Measurements from ENCODE around the gene AFG3L2.

AFG3L2 gene

DNA sequence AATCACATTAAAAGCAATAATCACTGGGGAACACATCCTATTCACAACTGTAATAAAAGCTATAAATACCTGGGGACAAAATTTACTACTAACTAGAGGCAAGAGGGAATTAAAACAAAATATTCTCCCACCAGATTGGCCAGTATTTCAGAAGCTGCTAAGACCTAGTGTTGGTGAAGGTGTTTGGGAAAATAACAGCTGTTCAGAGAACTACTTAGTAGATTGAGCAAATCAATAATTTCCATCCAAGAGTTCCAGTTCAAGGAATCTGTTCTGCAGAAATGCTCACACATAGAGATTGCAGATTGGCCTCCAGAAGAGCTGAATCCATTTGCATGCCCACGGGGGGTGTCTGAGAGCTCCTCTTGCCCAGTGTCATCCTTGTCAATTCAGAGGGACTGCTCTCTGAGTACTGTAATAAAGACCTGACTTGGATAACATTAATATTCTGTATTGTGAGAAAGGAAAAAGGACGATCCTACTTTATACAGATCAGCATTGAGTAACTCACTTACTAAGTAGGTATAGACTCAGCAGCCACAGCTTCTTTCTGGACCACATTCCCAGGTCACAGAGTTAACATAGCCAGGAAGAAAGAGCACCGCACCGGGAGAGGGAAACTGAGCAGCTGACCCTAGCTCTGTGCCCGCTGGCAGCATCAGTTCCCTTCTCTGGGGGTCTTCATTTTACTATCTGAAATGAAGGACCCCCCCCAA, 63.3 kb downstream of the AFG3L2 start:
- H3K4me3 ChIP-seq (ENCODE audit: low read length): no peak overlapping the region; the same call in 1 of the 2 replicates
- TF ChIP-seq ZNF274 (IDR thresholded peaks at IDR 0.05; ENCODE audit: low read depth, low read length): no peak

DNA sequence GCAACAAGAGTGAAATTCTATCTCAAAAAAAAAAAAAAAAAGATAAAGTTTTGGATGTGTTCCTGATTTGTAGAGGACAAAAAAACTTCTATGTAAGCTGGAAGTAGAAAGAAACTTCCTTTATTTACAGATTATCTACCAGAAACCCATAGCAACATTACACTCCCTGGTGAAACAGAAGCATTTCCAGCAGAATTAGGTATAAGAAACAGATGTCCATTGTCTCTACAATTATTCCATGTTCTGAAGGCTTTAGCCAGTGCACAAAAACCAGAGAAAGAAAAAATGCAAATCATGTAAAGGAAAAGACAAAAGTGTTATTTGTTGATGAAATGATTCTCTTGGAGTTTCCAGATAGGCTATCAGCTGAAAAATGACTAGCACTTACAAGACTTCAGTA, 64.1 kb downstream of the AFG3L2 start:
- TF ChIP-seq ZNF274 (IDR thresholded peaks at IDR 0.05; ENCODE audit: low read depth, low read length): no peak
- H3K4me3 ChIP-seq (ENCODE audit: low read length): no peak overlapping the region

DNA sequence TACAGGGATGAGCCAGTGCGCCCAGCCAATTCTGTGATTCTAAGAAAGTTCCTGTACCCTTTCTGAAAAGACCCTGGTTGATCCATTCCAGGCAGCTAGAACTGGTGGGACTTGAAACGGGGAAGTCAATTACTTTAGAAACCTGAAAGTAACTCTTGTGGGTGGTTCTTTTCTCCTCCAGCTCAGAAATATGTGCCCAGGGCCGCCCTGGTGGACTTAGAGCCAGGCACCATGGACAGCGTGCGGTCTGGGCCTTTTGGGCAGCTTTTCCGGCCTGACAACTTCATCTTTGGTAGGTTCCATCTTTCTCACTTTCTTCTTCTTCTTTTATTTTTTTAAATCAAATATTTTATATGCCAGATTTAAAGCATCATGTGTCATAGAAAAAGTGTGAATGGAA, 66.3 kb downstream of the AFG3L2 start:
- no peak overlapping the region for H3K4me3 ChIP-seq (ENCODE audit: low read length)
- no peak for TF ChIP-seq ZNF274 (IDR thresholded peaks at IDR 0.05; ENCODE audit: low read depth, low read length)

DNA sequence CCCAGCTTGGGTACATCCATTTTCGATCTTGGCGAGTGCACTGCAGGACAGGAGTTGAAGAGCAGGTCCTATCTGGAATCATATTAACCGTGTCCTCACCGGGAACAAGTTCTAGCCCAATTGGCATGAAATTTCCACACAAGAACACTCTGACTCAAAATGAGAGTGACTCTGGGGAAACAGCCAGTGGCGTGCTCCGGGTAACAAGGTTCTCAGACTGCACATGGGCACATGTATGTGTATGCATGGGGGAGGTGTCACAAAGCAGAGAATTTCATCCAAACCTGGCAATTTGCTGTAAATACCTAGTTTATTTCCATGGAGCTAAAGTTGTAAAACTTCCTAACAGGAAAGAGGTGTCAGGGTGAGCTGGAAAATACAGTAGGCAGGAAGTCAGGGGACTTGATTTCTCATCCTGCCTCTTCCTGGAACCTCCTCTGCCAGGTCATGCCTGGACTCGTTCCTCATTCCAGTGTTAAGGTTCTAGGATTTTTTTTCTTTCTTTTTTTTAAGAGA, 67.3 kb downstream of the AFG3L2 start:
- H3K4me3 ChIP-seq (ENCODE audit: low read length): peak overlapping the region; percentile 63
- TF ChIP-seq ZNF274 (IDR thresholded peaks at IDR 0.05; ENCODE audit: low read depth, low read length): no peak

DNA sequence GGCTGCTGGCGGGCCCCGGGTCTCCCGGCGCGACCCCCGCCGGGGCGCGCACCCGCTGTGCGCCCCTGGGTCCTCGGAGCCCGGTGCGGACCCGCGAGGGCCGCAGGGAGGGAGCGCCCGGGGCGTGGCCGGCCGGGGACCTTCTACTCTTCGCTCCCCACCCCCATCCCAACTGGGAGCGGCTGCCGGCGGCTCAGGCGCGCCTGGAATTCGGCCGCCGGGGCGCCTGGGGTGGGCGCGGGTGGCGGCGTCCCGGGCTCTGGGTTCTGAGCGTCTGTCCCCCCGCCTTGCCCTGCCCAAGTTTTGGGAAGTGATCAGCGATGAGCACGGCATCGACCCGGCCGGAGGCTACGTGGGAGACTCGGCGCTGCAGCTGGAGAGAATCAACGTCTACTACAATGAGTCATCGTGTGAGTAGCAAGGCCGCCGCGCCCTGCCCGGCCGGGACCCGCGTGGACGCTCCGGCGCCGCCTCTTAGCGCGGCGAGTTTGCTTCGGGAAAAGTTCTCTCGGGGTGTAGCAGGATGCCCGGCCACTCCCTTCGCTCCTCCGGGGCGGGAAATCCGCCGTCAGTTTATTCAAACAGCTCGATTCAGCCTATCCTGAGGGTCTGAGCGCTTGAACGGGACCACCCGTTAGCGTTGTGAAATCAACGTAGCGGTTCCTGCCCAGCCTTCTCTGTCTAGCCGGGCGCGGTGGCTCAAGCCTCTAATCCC, 68.5 kb downstream of the AFG3L2 start:
- peak overlapping the region; percentile 63 for H3K4me3 ChIP-seq (ENCODE audit: low read length)
- TF ChIP-seq ZNF274 (IDR thresholded peaks at IDR 0.05; ENCODE audit: low read depth, low read length): no peak

DNA sequence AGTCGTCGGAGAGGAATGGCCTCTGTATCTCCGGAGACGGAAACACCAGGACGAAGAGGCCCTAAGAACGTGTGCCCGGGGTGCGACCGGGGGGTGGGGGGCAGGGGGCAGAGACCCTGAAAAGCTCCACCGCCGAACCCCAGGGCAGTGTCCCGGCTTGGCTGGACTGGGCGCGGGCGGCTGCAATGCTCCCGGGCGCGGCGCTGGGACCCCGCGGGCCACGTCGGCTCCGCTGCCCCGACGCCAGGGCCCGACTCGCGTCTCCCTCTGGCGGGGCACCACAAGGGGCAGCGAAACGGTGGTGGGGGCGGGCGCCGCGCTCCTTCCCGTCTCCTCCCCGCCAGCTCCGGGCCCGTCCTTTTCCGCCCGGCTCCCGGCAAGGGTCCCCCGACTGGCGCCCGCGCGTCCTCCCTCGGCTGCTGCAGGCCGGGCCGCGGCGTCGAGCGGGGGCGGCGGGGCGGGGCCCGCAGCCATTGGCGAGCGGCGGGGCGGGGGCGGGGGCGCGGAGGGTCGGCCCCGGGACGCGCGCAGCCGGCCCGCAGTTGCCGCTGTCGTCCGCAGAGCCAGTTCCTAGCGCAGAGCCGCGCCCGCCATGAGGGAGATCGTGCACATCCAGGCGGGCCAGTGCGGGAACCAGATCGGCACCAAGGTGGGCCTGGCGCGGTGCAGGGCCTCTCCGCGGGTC, 69.2 kb downstream of the AFG3L2 start, which contains the start of gene TUBB6:
Gene TUBB6 (plus strand): TSS at position 541 of the 685 bp plus-strand sequence. CDS start 52 bp downstream, at position 593.
- no peak for TF ChIP-seq ZNF274 (IDR thresholded peaks at IDR 0.05; ENCODE audit: low read depth, low read length)
- peak within 1 kb of the TSS; percentile 63 for H3K4me3 ChIP-seq (ENCODE audit: low read length)

DNA sequence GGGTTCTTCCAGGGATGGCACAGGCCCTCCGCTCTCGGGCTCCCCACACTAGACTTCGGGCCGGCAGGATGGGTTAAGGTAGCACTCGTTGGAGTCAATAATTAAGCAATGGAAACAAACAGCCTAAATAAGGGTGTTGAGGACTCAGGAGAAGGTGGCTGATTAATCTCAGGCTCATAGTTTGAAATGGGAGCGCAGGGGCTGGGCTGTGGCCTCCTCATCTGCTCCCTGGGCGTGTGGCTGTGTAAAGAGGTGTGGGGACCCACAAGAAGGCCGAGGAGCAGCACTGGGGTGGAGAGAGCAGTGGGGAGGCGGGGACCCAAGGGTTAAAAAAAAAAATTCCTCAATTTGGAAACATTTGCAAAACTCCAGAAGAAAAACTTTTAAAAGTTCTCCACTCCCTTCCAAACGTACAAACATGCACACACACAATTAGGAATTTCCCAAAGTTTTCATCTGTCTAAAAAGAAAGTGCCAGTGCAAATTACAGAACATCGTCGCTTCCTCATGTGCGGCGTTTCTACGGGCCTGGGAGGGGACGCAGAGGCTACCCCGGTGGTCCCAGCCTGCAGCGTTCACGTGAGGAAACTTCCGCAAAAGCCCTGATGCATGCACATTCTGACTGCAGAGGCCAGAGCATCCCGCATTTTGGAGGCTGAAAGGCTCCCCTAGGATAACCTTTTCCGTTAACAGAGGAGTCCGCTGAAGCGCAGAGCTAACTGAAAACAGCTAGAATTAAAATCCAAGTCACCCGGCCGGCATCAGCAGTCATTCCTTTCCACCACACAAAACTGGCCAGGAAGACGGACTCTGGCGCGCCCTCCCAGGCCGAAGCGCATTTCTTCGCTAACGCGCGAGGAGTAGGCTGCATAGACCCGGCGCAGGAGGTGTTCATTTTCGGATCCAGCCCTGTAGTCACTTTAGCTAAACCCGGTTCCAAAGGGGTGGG, 70.0 kb downstream of the AFG3L2 start:
- H3K4me3 ChIP-seq (ENCODE audit: low read length): peak overlapping the region; percentile 2; the same call in 1 of the 2 replicates
- TF ChIP-seq ZNF274 (IDR thresholded peaks at IDR 0.05; ENCODE audit: low read depth, low read length): no peak

DNA sequence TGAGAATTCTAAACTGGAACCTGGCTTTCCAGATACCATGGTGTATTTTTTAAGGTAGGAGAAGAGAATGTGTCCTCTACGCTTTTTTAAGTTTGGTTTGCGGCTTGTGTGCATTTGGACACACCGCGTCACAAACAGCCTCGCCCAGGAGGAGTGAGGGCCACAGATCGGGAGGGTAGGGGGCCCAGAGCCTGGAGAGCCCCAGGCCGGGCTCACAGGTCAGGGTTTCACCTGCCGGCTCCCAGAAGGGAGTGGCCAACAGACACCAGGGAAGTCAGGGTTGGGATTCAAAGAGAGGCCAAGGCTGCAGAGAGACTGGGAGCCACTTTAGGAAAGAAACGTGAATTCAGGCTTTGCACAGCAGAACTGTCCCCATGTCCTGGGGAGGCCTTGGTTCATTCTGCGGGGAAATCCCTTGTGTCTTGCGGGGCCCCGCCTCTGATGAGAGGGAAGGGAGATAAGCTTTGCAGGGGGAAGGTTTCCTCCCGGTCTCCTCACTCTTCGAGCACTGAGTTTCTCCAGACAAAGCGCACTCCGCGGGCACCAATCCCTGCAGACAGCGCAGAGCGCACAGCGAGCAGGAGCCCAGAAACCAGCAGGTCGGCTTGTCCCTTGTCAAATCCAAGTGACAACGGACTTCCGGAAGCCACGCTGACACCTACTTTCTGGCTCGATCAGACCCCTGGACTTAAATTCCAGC, 70.9 kb downstream of the AFG3L2 start:
- H3K4me3 ChIP-seq (ENCODE audit: low read length): no peak overlapping the region
- TF ChIP-seq ZNF274 (IDR thresholded peaks at IDR 0.05; ENCODE audit: low read depth, low read length): no peak

DNA sequence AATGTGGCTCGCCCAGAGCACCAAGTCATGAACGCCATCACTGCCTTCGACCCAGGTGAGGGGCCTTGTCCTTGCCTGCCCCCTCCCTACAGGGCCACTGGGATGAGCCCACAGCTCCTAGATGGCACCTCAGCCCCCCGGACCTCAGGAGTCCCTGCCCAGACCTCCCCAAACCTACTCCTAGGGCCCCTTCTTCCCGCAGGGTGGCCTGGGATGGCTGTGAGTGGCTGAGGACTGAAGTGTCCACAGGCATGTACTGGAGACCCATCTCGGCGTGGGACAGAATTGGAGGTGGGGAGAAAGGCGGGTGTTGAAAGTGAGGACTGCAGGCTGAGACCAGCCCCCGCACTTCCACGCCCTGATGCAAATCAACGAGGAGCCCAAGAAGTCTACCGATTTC, 71.8 kb downstream of the AFG3L2 start:
- no peak overlapping the region for H3K4me3 ChIP-seq (ENCODE audit: low read length)
- no peak for TF ChIP-seq ZNF274 (IDR thresholded peaks at IDR 0.05; ENCODE audit: low read depth, low read length)

DNA sequence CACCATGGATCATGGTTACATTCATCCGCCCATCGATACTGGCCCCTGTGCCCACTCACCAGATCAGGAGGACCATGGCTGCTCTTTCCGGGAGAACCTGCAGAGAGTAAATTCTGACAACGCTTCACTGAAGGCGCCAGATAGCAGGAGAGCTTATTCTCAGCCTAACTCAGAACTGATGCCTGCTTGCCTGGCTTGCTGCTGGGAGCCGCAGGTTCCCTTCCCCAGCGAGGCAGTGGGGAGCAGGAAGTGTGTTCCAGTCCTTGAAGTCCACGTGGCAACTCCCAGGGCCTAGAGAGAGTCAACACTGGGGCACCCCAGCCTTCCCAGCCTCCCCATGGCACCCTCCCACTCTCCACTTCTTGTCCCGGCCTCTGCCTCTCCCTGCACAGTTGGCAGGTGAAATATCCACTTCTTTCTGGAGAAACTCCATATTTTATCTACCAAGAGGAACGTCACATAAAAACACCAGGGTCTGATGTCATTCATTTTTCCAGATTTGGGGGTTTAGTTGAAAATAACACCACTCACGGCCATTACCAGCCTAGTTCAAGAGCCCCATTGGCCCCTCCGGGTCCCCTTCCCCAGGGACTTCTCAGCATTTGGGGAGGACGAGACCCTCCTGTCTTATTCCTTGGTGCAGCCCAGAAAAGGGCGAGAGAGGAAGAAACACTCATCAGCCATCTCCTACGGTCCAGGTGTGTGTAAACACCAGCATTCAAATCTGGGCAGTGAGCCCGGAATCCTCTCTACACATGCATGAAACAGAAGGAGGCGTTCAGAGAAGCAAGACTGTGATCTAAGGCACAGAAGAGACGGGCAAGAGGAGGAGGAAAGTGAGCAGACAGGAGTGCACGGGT, 72.4 kb downstream of the AFG3L2 start:
- no peak overlapping the region for H3K4me3 ChIP-seq (ENCODE audit: low read length)
- TF ChIP-seq ZNF274 (IDR thresholded peaks at IDR 0.05; ENCODE audit: low read depth, low read length): no peak

DNA sequence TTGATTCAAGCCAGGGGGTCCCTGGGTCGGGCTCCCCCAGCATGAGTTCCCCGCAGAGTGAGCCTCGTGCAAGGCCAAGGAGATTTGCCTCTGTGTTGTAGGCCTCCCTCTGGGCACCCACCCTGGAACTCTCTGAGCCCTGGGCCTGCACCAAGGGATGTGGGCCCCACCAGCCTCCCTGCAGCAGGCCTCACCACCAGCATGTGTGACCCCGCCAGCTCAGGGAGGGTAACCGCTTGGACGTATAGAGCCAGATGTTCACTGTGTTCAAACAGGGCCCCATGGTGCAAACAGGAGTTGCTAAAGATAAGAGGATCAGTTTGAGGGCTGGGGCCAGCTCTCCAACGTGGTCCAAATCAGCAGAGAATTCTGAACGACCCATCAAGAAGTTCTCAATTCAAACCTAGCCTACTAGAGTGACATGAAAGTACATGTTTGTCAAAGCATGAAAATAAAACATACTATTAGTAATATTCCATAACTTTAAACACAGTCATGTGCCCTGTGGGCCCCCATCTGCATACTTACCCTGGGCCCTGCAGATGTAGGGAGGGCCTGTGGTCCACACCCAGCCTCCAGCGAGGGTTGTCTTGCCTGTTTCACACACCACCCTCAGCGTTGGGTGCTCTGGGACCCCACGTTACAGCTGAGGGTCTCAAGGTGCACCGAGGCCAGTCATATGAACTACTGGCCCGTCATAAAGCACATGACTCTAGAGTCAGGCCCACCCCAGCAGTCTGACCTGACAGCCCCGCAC, 74.5 kb downstream of the AFG3L2 start:
- TF ChIP-seq ZNF274 (IDR thresholded peaks at IDR 0.05; ENCODE audit: low read depth, low read length): no peak
- H3K4me3 ChIP-seq (ENCODE audit: low read length): no peak overlapping the region

Measured in GM08714 (cell line).